Testis (tissue), 3 donors: ENCODE results near the gene CLEC14A. TPM values are rescaled to one million over a fixed set of nuclear protein-coding genes. Genes with fewer than 3 reads are reported as not detected.

Source experiments
- DNase-seq: peaks from one replicate; pipeline ENCODE4 v3.0.0-alpha.2; 2019
- H3K27ac ChIP-seq, 2 donors: fragments of 200-600 bp; sonication (generic); one replicate each; pipeline ENCODE4 v1.5.1; 2019
- H3K27me3 ChIP-seq: fragments of 200-600 bp; sonication (generic); one replicate; pipeline ENCODE4 v1.5.1; 2019
- H3K36me3 ChIP-seq: fragments of 200-600 bp; sonication (generic); one replicate; pipeline ENCODE4 v1.5.1; 2017; ENCODE audit warnings: low read depth; ENCODE audit errors: missing control alignments
- H3K4me1 ChIP-seq: fragments of 200-600 bp; sonication (generic); one replicate; pipeline ENCODE4 v1.5.1; 2019
- H3K4me3 ChIP-seq, 2 donors: fragments of 200-600 bp; sonication (generic); one replicate each; pipeline ENCODE4 v1.5.1; 2017 to 2019
- H3K9me3 ChIP-seq: fragments of 200-600 bp; sonication (generic); one replicate; pipeline ENCODE4 v1.5.1; 2017
- CTCF ChIP-seq, 3 experiments: fragments of 450-650 bp in 2 of 3; fragments of 200-600 bp in 1 of 3; sonication (generic) in 1 of 3; IDR thresholded peaks; one replicate each; pipeline ENCODE4 v1.5.1; 2016 to 2019; ENCODE audit warnings: antibody characterized with exemption in 3 of 3, mild to moderate bottlenecking in 2 of 3, moderate library complexity in 1 of 3
- POLR2A ChIP-seq: fragments of 450-650 bp; IDR thresholded peaks from one replicate; pipeline ENCODE4 v1.6.1; 2017; ENCODE audit warnings: antibody characterized with exemption, mild to moderate bottlenecking, moderate library complexity
- WGBS, 2 donors: methylation state at CpG; one replicate each; pipeline ENCODE4 v1.1.5; 2018; 5-methylcytosine and 5-hydroxymethylcytosine counted together
- intact Hi-C: fragments of 100-400 bp; cut with DNase I; formaldehyde crosslinking; loops from one replicate; pipeline ENCODE4 v1.15.1; 2023; ENCODE audit warnings: low total_unique reads
- polyA plus RNA-seq: library from polyadenylated mRNA; stranded (reverse); fragments of 350-450 nt; fragmentation: Illumina TruSeq; extraction: RNeasy Lipid Tissue Mini Kit (QIAGEN cat#74804); gene quantifications from one replicate; pipeline ENCODE4 v1.2.3, GENCODE V29; 2014; ENCODE audit warnings: low read depth, low replicate concordance; ENCODE audit not compliant: insufficient read depth
- total RNA-seq, 2 donors: library from RNA; depleted of rRNA; stranded (reverse); fragments of >200 nt; gene quantifications; one replicate each; pipeline ENCODE4 v1.2.3, GENCODE V29; 2016

CLEC14A gene
- total and polyA plus RNA-seq, 3 donors from 2014 or later = 7.9 to 11.4 (median 9.7) TPM

- WGBS, 2 donors = 76 to 83% methylated on average over 2 of the region's 2 CpGs
- no peaks in the 10 kb centered on the region for H3K27me3 ChIP-seq
- no peak overlapping the region for H3K4me3 ChIP-seq
- intact Hi-C loops = no loop called here
- H3K9me3 ChIP-seq = no peaks in the 10 kb centered on the region
- no peaks in the 10 kb centered on the region for H3K36me3 ChIP-seq
- peak overlapping the region in 1 of 2 donors; percentile 25 for H3K27ac ChIP-seq
- no peak for TF ChIP-seq POLR2A
- no peak for TF ChIP-seq CTCF (IDR thresholded peaks at IDR 0.05)
- no peaks in the 10 kb centered on the region for H3K4me1 ChIP-seq
- no peak for DNase-seq
These were observed 1.6 kb upstream of the CLEC14A start for GRCh38 chr14:38257507-38257906.

- Histone ChIP-seq H3K4me3 (peak overlapping the region; percentile 51), H3K27ac (peak overlapping the region in 1 of 2 donors; percentile 25), H3K36me3 (no peaks in the 10 kb centered on the region), H3K9me3 (no peaks in the 10 kb centered on the region), H3K4me1 (no peaks in the 10 kb centered on the region), H3K27me3 (no peaks in the 10 kb centered on the region)
- WGBS, 2 donors = 18 to 37% methylated on average over 5 of the region's 5 CpGs
- intact Hi-C loops = no loop called here
- TF ChIP-seq POLR2A = no peak
- no peak for TF ChIP-seq CTCF (IDR thresholded peaks at IDR 0.05)
- no peak for DNase-seq
These were observed 594 bp upstream of the CLEC14A start for GRCh38 chr14:38256533-38256840.

GRCh38 chr14:38255408-38255672, 553 bp downstream of the CLEC14A start:
- Histone ChIP-seq H3K27ac (peak overlapping the region; percentile 35 to 64), H3K4me1 (no peaks in the 10 kb centered on the region)
- intact Hi-C loops = no loop called here

GRCh38 chr14:38254571-38255407, 1.1 kb downstream of the CLEC14A start:
- H3K4me3 ChIP-seq = peak overlapping the region; percentile 51
- no peaks in the 10 kb centered on the region for H3K9me3 ChIP-seq
- peak overlapping the region in 1 of 2 donors; percentile 56 for H3K27ac ChIP-seq
- 17 to 18% methylated on average over 27 to 44 of the region's 44 CpGs for WGBS, 2 donors
- no peak for DNase-seq
- TF ChIP-seq CTCF (IDR thresholded peaks at IDR 0.05) (no peak), POLR2A (no peak)
- H3K27me3 ChIP-seq = no peaks in the 10 kb centered on the region
- no peaks in the 10 kb centered on the region for H3K36me3 ChIP-seq
- no peaks in the 10 kb centered on the region for H3K4me1 ChIP-seq
- intact Hi-C loops = no loop called here

More at GRCh38 chr14:38255408-38255672, 553 bp downstream of the CLEC14A start:
- no peak for TF ChIP-seq CTCF (IDR thresholded peaks at IDR 0.05)
- no peak for TF ChIP-seq POLR2A
- no peaks in the 10 kb centered on the region for H3K36me3 ChIP-seq
- H3K9me3 ChIP-seq = no peaks in the 10 kb centered on the region
- WGBS, 2 donors = 1 to 4% methylated on average over 11 to 25 of the region's 29 CpGs
- H3K4me3 ChIP-seq = peak overlapping the region; percentile 51
- peak; percentile 15 for DNase-seq
- no peaks in the 10 kb centered on the region for H3K27me3 ChIP-seq

GRCh38 chr14:38253676-38254075, 2.2 kb downstream of the CLEC14A start:
- Histone ChIP-seq H3K27ac (no peak overlapping the region), H3K27me3 (no peaks in the 10 kb centered on the region), H3K9me3 (no peaks in the 10 kb centered on the region), H3K36me3 (no peaks in the 10 kb centered on the region), H3K4me1 (no peaks in the 10 kb centered on the region), H3K4me3 (no peak overlapping the region)
- intact Hi-C loops = no loop called here
- TF ChIP-seq POLR2A = no peak
- TF ChIP-seq CTCF (IDR thresholded peaks at IDR 0.05) = no peak
- no peak for DNase-seq
- WGBS, 2 donors = 56 to 61% methylated on average over 4 of the region's 4 CpGs
